ENCODE measurements around the gene ITCH.

DNA sequence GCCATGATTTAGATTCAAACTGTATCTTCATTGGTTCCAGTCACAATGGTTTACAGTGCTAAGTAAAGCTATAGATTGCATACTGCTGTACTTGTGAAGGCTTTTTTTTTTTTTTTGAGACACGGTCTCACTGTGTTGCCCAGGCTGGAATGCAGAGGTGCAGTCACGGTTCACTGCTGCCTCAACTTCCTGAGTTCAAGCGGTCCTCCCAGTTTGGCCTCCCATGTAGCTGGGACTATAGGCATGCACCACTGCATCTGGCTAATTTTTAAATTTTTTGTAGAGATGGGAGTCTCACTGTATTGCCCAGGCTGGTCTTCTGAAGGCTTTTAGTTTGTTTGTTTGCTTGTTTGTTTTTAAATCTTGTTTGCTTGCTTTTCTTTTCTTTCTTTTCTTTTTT lies 24.9 kb downstream of the ITCH start:
- TF ChIP-seq POLR2AphosphoS5 (IDR thresholded peaks at IDR 0.05) (no peak), CTCF (IDR thresholded peaks at IDR 0.05) (no peak), POLR2A (IDR thresholded peaks at IDR 0.05) (no peak)

All from transverse colon (tissue), 4 donors.